MCF 10A (cell line): ENCODE measurements around the gene ANKRD12. TPM values are rescaled to one million over a fixed set of nuclear protein-coding genes. Genes with fewer than 3 reads are reported as not detected.

Experiments used
- BruUV-seq: library from RNA; stranded (reverse); fragments of 400-500 nt; replicated peaks from 2 replicates; lab custom pipeline; 2021; lab: Mats Ljungman, UMichigan
- CTCF ChIA-PET: fragments of 300-600 bp; sonication (Branson Sonifier 250); formaldehyde crosslinking; extraction: SDS; loops from one replicate; lab custom pipeline; 2021; ENCODE audit warnings: antibody characterized with exemption, inconsistent platforms; lab: Yijun Ruan, JAX
- POLR2A ChIA-PET: fragments of 300-600, 350-650 bp; sonication (Branson Sonifier 250); formaldehyde crosslinking; extraction: SDS; loops from one replicate; lab custom pipeline; 2020; ENCODE audit warnings: antibody characterized with exemption, inconsistent platforms; lab: Yijun Ruan, JAX
- DNase-seq: peaks from one replicate; pipeline ENCODE4 v3.0.0-alpha.2; 2018; ENCODE audit not compliant: unreplicated experiment
- H3K27ac Mint-ChIP-seq: one replicate; pipeline ENCODE4 v1.8.0; 2022; ENCODE audit warnings: mild to moderate bottlenecking, low read depth, mixed read lengths; ENCODE audit not compliant: unreplicated experiment
- H3K27me3 Mint-ChIP-seq: one replicate; pipeline ENCODE4 v1.8.0; 2022; ENCODE audit warnings: mixed read lengths; ENCODE audit not compliant: insufficient read depth, unreplicated experiment
- H3K36me3 Mint-ChIP-seq: one replicate; pipeline ENCODE4 v1.8.0; 2022; ENCODE audit warnings: mild to moderate bottlenecking, moderate library complexity, mixed read lengths; ENCODE audit not compliant: insufficient read depth, unreplicated experiment
- H3K4me1 Mint-ChIP-seq: one replicate; pipeline ENCODE4 v1.8.0; 2022; ENCODE audit warnings: mixed read lengths; ENCODE audit not compliant: insufficient read depth, unreplicated experiment
- H3K4me3 Mint-ChIP-seq: one replicate; pipeline ENCODE4 v1.8.0; 2022; ENCODE audit warnings: mild to moderate bottlenecking, moderate library complexity, mixed read lengths; ENCODE audit not compliant: unreplicated experiment
- H3K9me3 Mint-ChIP-seq: one replicate; pipeline ENCODE4 v1.8.0; 2022; ENCODE audit warnings: mixed read lengths; ENCODE audit not compliant: unreplicated experiment
- CTCF ChIP-seq: fragments of 200-600 bp; IDR thresholded peaks from one replicate; pipeline ENCODE4 v1.8.0; 2022; ENCODE audit warnings: antibody characterized with exemption, mild to moderate bottlenecking; ENCODE audit not compliant: unreplicated experiment
- intact Hi-C: fragments of 100-400 bp; cut with micrococcal nuclease; formaldehyde crosslinking; loops from 2 replicates; pipeline ENCODE4 v1.14.1; 2022
- total RNA-seq: library from RNA; stranded (reverse); gene quantifications from 2 replicates; pipeline ENCODE4 v1.2.3, GENCODE V29; 2022

ANKRD12 gene
- total RNA-seq, 1 experiment from 2014 or later, result 25.3 TPM

GRCh38 chr18:9094307-9095226, 42.0 kb upstream of the ANKRD12 start:
- no peaks in the 10 kb centered on the region for H3K27me3 Mint-ChIP-seq
- POLR2A ChIA-PET, result interaction anchor here (1.9 to 5.8 kb wide), 2 partner anchors 8 to 21 kb away, joined by 10 to 25 read pairs; partner anchors contain the start of gene NDUFV2
- CTCF ChIA-PET, result interaction anchor here (0.5 to 0.8 kb wide), 3 partner anchors 21 to 176 kb away, joined by 3 read pairs; no protein-coding TSS in a partner anchor
- intact Hi-C loops, result no loop called here
- no peak for TF ChIP-seq CTCF
- no peak overlapping the region for H3K4me3 Mint-ChIP-seq
- no peaks in the 10 kb centered on the region for H3K9me3 Mint-ChIP-seq
- H3K27ac Mint-ChIP-seq, result no peak overlapping the region
- no peak for DNase-seq
- no TSS peak for BruUV-seq
- no peaks in the 10 kb centered on the region for H3K36me3 Mint-ChIP-seq
- H3K4me1 Mint-ChIP-seq, result no peaks in the 10 kb centered on the region

- CTCF ChIA-PET, result no interaction called here
Measured at GRCh38 chr18:9095297-9096006, 41.1 kb upstream of the ANKRD12 start.

GRCh38 chr18:9096007-9096371, 40.6 kb upstream of the ANKRD12 start:
- no peak for TF ChIP-seq CTCF
- intact Hi-C loops, result no loop called here
- POLR2A ChIA-PET, result interaction anchor here (0.7 to 5.8 kb wide), 4 partner anchors 22 to 43 kb away, joined by 3 to 25 read pairs (median 4); no protein-coding TSS in a partner anchor
- CTCF ChIA-PET, result interaction anchor here (1.3 kb wide), 1 partner anchor 22 kb away, joined by 3 read pairs; no protein-coding TSS in a partner anchor
- no peak for DNase-seq
- Mint-ChIP-seq H3K27me3 (no peaks in the 10 kb centered on the region), H3K4me1 (no peaks in the 10 kb centered on the region), H3K9me3 (no peaks in the 10 kb centered on the region), H3K36me3 (no peaks in the 10 kb centered on the region), H3K27ac (no peak overlapping the region), H3K4me3 (no peak overlapping the region)
- BruUV-seq, result no TSS peak

More at GRCh38 chr18:9095297-9096006, 41.1 kb upstream of the ANKRD12 start:
- no peak for DNase-seq
- Mint-ChIP-seq H3K4me1 (no peaks in the 10 kb centered on the region), H3K9me3 (no peaks in the 10 kb centered on the region), H3K27me3 (no peaks in the 10 kb centered on the region), H3K36me3 (no peaks in the 10 kb centered on the region), H3K27ac (no peak overlapping the region), H3K4me3 (no peak overlapping the region)
- no peak for TF ChIP-seq CTCF
- POLR2A ChIA-PET, result interaction anchor here (0.6 to 5.8 kb wide), 3 partner anchors 21 to 27 kb away, joined by 3 to 25 read pairs (median 3); no protein-coding TSS in a partner anchor
- intact Hi-C loops, result no loop called here
- no TSS peak for BruUV-seq

- peaks cover 4% of the 10 kb centered on the region for H3K4me1 Mint-ChIP-seq
- CTCF ChIA-PET, result interaction anchor here (0.5 to 1.3 kb wide), 2 partner anchors 22 to 522 kb away, joined by 3 to 5 read pairs; no protein-coding TSS in a partner anchor
- no TSS peak for BruUV-seq
- no peak for DNase-seq
- H3K27ac Mint-ChIP-seq, result no peak overlapping the region
- H3K4me3 Mint-ChIP-seq, result no peak overlapping the region
- H3K36me3 Mint-ChIP-seq, result no peaks in the 10 kb centered on the region
- H3K9me3 Mint-ChIP-seq, result no peaks in the 10 kb centered on the region
- H3K27me3 Mint-ChIP-seq, result no peaks in the 10 kb centered on the region
- TF ChIP-seq CTCF, result no peak
- POLR2A ChIA-PET, result interaction anchor here (1.2 to 5.8 kb wide), 3 partner anchors 21 to 43 kb away, joined by 3 to 25 read pairs (median 4); no protein-coding TSS in a partner anchor
- intact Hi-C loops, result no loop called here
Measured at GRCh38 chr18:9096685-9097084, 39.9 kb upstream of the ANKRD12 start.
